GM10266 (cell line): ENCODE results near the gene CD274.

Experiments used
- DNase-seq: peaks from one replicate; pipeline ENCODE4 v3.0.0; 2012; ENCODE audit errors: extremely low spot score
- CTCF ChIP-seq: IDR thresholded peaks from 2 replicates; pipeline ENCODE4 v1.5.1; 2012; ENCODE audit warnings: mild to moderate bottlenecking, low read depth; ENCODE audit not compliant: control insufficient read depth, insufficient read depth; ENCODE audit errors: missing control alignments

The CD274 gene

GRCh38 chr9:5480919-5481318, 30.6 kb downstream of the CD274 start:
- TF ChIP-seq CTCF, result no peak
- no peak for DNase-seq

- no peak for DNase-seq
- TF ChIP-seq CTCF, result no peak
These were observed 31.1 kb downstream of the CD274 start for GRCh38 chr9:5481322-5482040.

GRCh38 chr9:5482194-5482593, 31.9 kb downstream of the CD274 start:
- no peak for TF ChIP-seq CTCF

GRCh38 chr9:5483306-5483705, 33.0 kb downstream of the CD274 start:
- no peak for DNase-seq
- no peak for TF ChIP-seq CTCF

More at GRCh38 chr9:5482194-5482593, 31.9 kb downstream of the CD274 start:
- DNase-seq, result no peak

GRCh38 chr9:5485378-5486085, 35.2 kb downstream of the CD274 start:
- TF ChIP-seq CTCF, result no peak

GRCh38 chr9:5486988-5487387, 36.6 kb downstream of the CD274 start:
- DNase-seq, result no peak
- TF ChIP-seq CTCF, result no peak

More at GRCh38 chr9:5485378-5486085, 35.2 kb downstream of the CD274 start:
- no peak for DNase-seq
